Fibroblast of the aortic adventitia (primary cell): Measurements from ENCODE around the gene LCAT. TPM values are rescaled to one million over a fixed set of nuclear protein-coding genes. Genes with fewer than 3 reads are reported as not detected.

Experiments used
- DNase-seq: peaks from one replicate; pipeline ENCODE4 v3.0.0-alpha.2; 2010; ENCODE audit warnings: low read depth
- H3K4me3 ChIP-seq: 2 replicates; pipeline ENCODE4 v1.5.1; 2011; ENCODE audit warnings: low read depth, mild to moderate bottlenecking, control low read depth, low read length, moderate library complexity
- CTCF ChIP-seq: IDR thresholded peaks from 2 replicates; pipeline ENCODE4 v1.5.1; 2011; ENCODE audit warnings: mild to moderate bottlenecking, low read length, control low read depth, inconsistent platforms; ENCODE audit not compliant: insufficient read depth
- total RNA-seq: library from RNA; depleted of rRNA; stranded (reverse); fragments of >200 nt; gene quantifications from 2 replicates; pipeline ENCODE4 v1.2.3, GENCODE V29; 2012; ENCODE audit warnings: low replicate concordance

LCAT gene
- total RNA-seq, 1 donor = 5.2 TPM

- TF ChIP-seq CTCF = no peak
- peak; percentile 27 for DNase-seq
- H3K4me3 ChIP-seq = peak overlapping the region; percentile 92
Measured at GRCh38 chr16:67893743-67894399, 50.0 kb downstream of the LCAT start.

- DNase-seq = peak; percentile 91
- peak within 1 kb of the TSS; percentile 92 for H3K4me3 ChIP-seq
- no peak for TF ChIP-seq CTCF
Measured at GRCh38 chr16:67892899-67893742, 50.8 kb downstream of the LCAT start, which contains the start of gene PSKH1. PSKH1 (plus strand) TSS chr16:67893254; CDS start chr16:67908750, 15,496 bp downstream.

- DNase-seq = no peak
- TF ChIP-seq CTCF = no peak
- H3K4me3 ChIP-seq = peak overlapping the region; percentile 63
Measured at GRCh38 chr16:67892375-67892774, 51.5 kb downstream of the LCAT start.

Other genes starting within 250 kb of the LCAT start
- 11.9 and 14.1 TPM in 2 replicates for gene GFOD2, start 224.8 kb downstream of the LCAT start, total RNA-seq
- 3.1 and 6.4 TPM in 2 replicates for gene RANBP10, start 137.6 kb downstream of the LCAT start, total RNA-seq
- 0.99 and 1.8 TPM in 2 replicates for gene TSNAXIP1, start 137.2 kb downstream of the LCAT start, total RNA-seq
- 19.8 and 21.1 TPM in 2 replicates for gene THAP11, start 101.8 kb downstream of the LCAT start, total RNA-seq
- gene NUTF2, start 97.2 kb downstream of the LCAT start, total RNA-seq = 24.4 and 155 TPM in 2 replicates
- gene CENPT, start 96.4 kb downstream of the LCAT start, total RNA-seq = 28.9 and 39.9 TPM in 2 replicates
- gene EDC4, start 71.1 kb downstream of the LCAT start, total RNA-seq = 29.1 and 47.4 TPM in 2 replicates
- not detected in 2 replicates for gene NRN1L, start 59.2 kb downstream of the LCAT start, total RNA-seq
- gene PSKH1, start 50.9 kb downstream of the LCAT start, total RNA-seq = 11.0 and 19.8 TPM in 2 replicates
- 0.27 and 4.6 TPM in 2 replicates for gene CTRL, start 12.3 kb downstream of the LCAT start, total RNA-seq
- 22.7 and 42.4 TPM in 2 replicates for gene PSMB10, start 7.3 kb downstream of the LCAT start, total RNA-seq
- gene SLC12A4, start 24.5 kb upstream of the LCAT start, total RNA-seq = 32.1 and 65.6 TPM in 2 replicates
- gene DPEP3, start 36.4 kb upstream of the LCAT start, total RNA-seq = not detected in 2 replicates
- gene DPEP2, start 55.4 kb upstream of the LCAT start, total RNA-seq = not detected in 2 replicates
- gene DPEP2NB, start 71.8 kb upstream of the LCAT start, total RNA-seq = not detected in 2 replicates
- gene DDX28, start 79.1 kb upstream of the LCAT start, total RNA-seq = 5.6 and 9.9 TPM in 2 replicates
- gene DUS2, start 79.2 kb upstream of the LCAT start, total RNA-seq = 12.9 and 14.6 TPM in 2 replicates
- gene NFATC3, start 141.2 kb upstream of the LCAT start, total RNA-seq = 17.7 and 36.3 TPM in 2 replicates